CD14-positive monocyte (primary cell): ENCODE measurements around the gene TRIM67. TPM values are rescaled to one million over a fixed set of nuclear protein-coding genes. Genes with fewer than 3 reads are reported as not detected.

Experiments used
- DNase-seq, 3 donors: peaks; one replicate each; pipeline ENCODE4 v3.0.0-alpha.2; 2011 to 2022
- H2AFZ ChIP-seq: 2 replicates; pipeline ENCODE4 v1.6.0; 2012; ENCODE audit warnings: mild to moderate bottlenecking, low read depth, low read length, inconsistent platforms; ENCODE audit not compliant: insufficient read depth, poor library complexity, severe bottlenecking
- H3K27ac ChIP-seq, 2 donors: 1 replicate in 1 of 2; 2 replicates in 1 of 2; pipeline ENCODE4 v1.5.1; 2012 to 2013; ENCODE audit warnings: low read length in 2 of 2, control low read depth in 1 of 2, inconsistent platforms in 1 of 2, low read depth in 1 of 2, mild to moderate bottlenecking in 1 of 2
- H3K27me3 ChIP-seq, 2 donors: one replicate each; pipeline versions ENCODE4 v1.6.0 to v1.6.1; 2011 to 2013; ENCODE audit warnings: low read length in 2 of 2; ENCODE audit not compliant: control insufficient read depth in 2 of 2, insufficient read depth in 2 of 2
- H3K36me3 ChIP-seq, 2 donors: replicated peaks in 1 of 2; 1 replicate in 1 of 2; 2 replicates in 1 of 2; pipeline versions ENCODE4 v1.5.1 to v1.6.1; 2012 to 2013; ENCODE audit warnings: low read length in 2 of 2, control low read depth in 1 of 2, inconsistent platforms in 1 of 2, mild to moderate bottlenecking in 1 of 2; ENCODE audit not compliant: insufficient read depth in 2 of 2, control insufficient read depth in 1 of 2
- H3K4me1 ChIP-seq, 2 donors: 1 replicate in 1 of 2; 2 replicates in 1 of 2; pipeline versions ENCODE4 v1.5.1 to v1.6.1; 2012 to 2013; ENCODE audit warnings: low read length in 2 of 2, control low read depth in 1 of 2, inconsistent platforms in 1 of 2, mild to moderate bottlenecking in 1 of 2, moderate library complexity in 1 of 2; ENCODE audit not compliant: insufficient read depth in 2 of 2, control insufficient read depth in 1 of 2
- H3K4me2 ChIP-seq: replicated peaks from 2 replicates; pipeline ENCODE3; 2012; ENCODE audit warnings: low read length, moderate library complexity, mild to moderate bottlenecking; ENCODE audit not compliant: poor library complexity, severe bottlenecking; ENCODE audit errors: extremely low read depth
- H3K4me3 ChIP-seq, 3 experiments: fragments of 200-600 bp in 1 of 3; sonication (generic) in 1 of 3; replicated peaks in 1 of 3; 1 replicate in 2 of 3; 2 replicates in 1 of 3; pipeline ENCODE4 v1.5.1; 2011 to 2013; ENCODE audit warnings: low read length in 3 of 3, mild to moderate bottlenecking in 3 of 3, control low read depth in 2 of 3, low read depth in 2 of 3, inconsistent platforms in 1 of 3, moderate library complexity in 1 of 3
- H3K79me2 ChIP-seq: 2 replicates; pipeline ENCODE4 v1.6.0; 2012; ENCODE audit warnings: mild to moderate bottlenecking, control low read depth, inconsistent platforms, low read length, moderate library complexity; ENCODE audit not compliant: insufficient read depth
- H3K9ac ChIP-seq: 2 replicates; pipeline ENCODE4 v1.6.0; 2017; ENCODE audit warnings: low read length, mild to moderate bottlenecking; ENCODE audit not compliant: insufficient read depth, poor library complexity, severe bottlenecking
- H3K9me3 ChIP-seq, 2 donors: replicated peaks in 1 of 2; 1 replicate in 1 of 2; 2 replicates in 1 of 2; pipeline versions ENCODE4 v1.5.1 to v1.6.1; 2012 to 2013; ENCODE audit warnings: low read length in 2 of 2, control low read depth in 1 of 2; ENCODE audit not compliant: control insufficient read depth in 1 of 2, insufficient read depth in 1 of 2
- H4K20me1 ChIP-seq: 2 replicates; pipeline ENCODE4 v1.6.0; 2012; ENCODE audit warnings: mild to moderate bottlenecking, low read length, control low read depth, moderate library complexity; ENCODE audit not compliant: insufficient read depth
- H3K27ac Mint-ChIP-seq, 7 donors: one replicate each; pipeline ENCODE4 v1.8.0; 2020; ENCODE audit warnings: mild to moderate bottlenecking in 7 of 7, mixed read lengths in 7 of 7, moderate library complexity in 6 of 7, inconsistent platforms in 2 of 7
- H3K27me3 Mint-ChIP-seq, 3 donors: one replicate each; pipeline ENCODE4 v1.8.0; 2021 to 2022; ENCODE audit warnings: low read depth in 3 of 3, mild to moderate bottlenecking in 3 of 3, mixed read lengths in 3 of 3, moderate library complexity in 3 of 3, inconsistent platforms in 1 of 3
- H3K36me3 Mint-ChIP-seq, 2 donors: one replicate each; pipeline ENCODE4 v1.8.0; 2020; ENCODE audit warnings: mixed read lengths in 2 of 2, inconsistent platforms in 1 of 2, mild to moderate bottlenecking in 1 of 2
- H3K4me1 Mint-ChIP-seq: one replicate; pipeline ENCODE4 v1.8.0; 2020; ENCODE audit warnings: mild to moderate bottlenecking, mixed read lengths
- H3K4me3 Mint-ChIP-seq, 2 donors: one replicate each; pipeline ENCODE4 v1.8.0; 2020; ENCODE audit warnings: mild to moderate bottlenecking in 2 of 2, mixed read lengths in 2 of 2, moderate library complexity in 1 of 2
- H3K9me3 Mint-ChIP-seq, 7 donors: one replicate each; pipeline ENCODE4 v1.8.0; 2020 to 2022; ENCODE audit warnings: mixed read lengths in 7 of 7, mild to moderate bottlenecking in 6 of 7, moderate library complexity in 6 of 7, inconsistent platforms in 2 of 7
- WGBS: methylation state at CpG from one replicate; pipeline ENCODE4 v1.1.5; 2013; ENCODE audit warnings: missing lambda C conversion rate; ENCODE audit not compliant: insufficient coverage; 5-methylcytosine and 5-hydroxymethylcytosine counted together
- intact Hi-C, 2 donors: fragments of 100-400 bp; cut with micrococcal nuclease; formaldehyde crosslinking; loops; one replicate each; pipeline versions ENCODE4 v1.15.0 to v1.15.1; 2023
- polyA plus RNA-seq, 3 donors: library from polyadenylated mRNA; depleted of rRNA in 1 of 3; unstranded in 2 of 3; stranded (reverse) in 1 of 3; fragments of 300-500 nt in 2 of 3; fragments of >200 nt in 1 of 3; fragmentation: Illumina TruSeq in 2 of 3; gene quantifications; 1 replicate in 2 of 3; 2 replicates in 1 of 3; pipeline ENCODE4 v1.2.3, GENCODE V29; 2012 to 2021
- TF ChIP-seq, protein P1 (sequence below): fragments of 200-600 bp; IDR thresholded peaks from one replicate; pipeline ENCODE4 v1.8.0; 2022; ENCODE audit warnings: antibody characterized with exemption, mild to moderate bottlenecking

Gene TRIM67
- polyA plus RNA-seq, 3 donors: not detected

DNA sequence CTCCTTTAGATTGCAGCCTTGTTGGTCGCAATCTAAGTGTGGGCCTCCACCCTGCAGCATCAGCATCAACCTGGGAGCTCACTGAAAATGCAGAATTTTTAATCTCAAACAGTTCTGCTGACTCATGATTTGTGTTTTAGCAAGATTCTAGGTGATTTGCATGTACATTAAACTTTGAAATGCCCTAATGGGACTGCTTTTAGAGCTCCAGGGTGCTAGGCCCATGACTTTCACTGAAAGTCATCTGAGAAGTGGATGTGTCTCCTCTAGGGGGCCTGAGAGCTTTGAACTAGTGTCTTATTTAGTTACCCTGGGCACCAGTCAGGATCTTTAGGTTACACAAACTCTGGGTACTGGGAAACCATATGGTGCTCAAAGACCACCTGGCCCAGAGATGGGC lies 9.0 kb downstream of the TRIM67 start:
- TF ChIP-seq, protein P1, sequence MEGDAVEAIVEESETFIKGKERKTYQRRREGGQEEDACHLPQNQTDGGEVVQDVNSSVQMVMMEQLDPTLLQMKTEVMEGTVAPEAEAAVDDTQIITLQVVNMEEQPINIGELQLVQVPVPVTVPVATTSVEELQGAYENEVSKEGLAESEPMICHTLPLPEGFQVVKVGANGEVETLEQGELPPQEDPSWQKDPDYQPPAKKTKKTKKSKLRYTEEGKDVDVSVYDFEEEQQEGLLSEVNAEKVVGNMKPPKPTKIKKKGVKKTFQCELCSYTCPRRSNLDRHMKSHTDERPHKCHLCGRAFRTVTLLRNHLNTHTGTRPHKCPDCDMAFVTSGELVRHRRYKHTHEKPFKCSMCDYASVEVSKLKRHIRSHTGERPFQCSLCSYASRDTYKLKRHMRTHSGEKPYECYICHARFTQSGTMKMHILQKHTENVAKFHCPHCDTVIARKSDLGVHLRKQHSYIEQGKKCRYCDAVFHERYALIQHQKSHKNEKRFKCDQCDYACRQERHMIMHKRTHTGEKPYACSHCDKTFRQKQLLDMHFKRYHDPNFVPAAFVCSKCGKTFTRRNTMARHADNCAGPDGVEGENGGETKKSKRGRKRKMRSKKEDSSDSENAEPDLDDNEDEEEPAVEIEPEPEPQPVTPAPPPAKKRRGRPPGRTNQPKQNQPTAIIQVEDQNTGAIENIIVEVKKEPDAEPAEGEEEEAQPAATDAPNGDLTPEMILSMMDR: no peak

DNA sequence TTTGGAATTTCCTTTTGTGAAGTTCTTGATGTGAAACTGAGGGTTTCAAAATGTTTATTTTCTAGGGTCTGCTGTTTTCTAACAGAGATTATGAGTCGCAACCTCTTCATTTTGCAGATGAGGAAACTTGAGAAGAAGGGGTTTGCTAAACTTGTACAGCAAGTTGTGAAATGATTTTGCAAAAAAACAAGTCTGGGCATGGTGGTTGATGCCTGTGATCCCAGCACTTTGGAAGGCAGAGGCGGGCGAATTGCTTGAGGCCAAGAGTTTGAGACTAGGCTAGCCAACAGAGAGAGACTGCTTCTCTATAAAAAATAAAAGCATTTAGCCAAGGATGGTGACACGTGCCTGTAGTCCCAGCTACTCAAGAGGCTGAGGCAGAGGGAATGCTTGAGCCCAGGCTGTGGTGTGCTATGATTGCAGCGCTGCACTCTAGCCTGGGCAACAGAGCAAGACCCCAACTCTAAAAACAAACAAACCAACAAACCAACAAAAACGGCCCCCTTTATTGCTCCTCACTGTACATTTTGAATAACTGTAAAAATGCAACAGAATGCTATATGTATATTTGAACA lies 9.9 kb downstream of the TRIM67 start:
- H3K9me3 Mint-ChIP-seq: peaks cover 0 to 2% (median 0%) of the 10 kb centered on the region in 7 donors
- H3K4me1 Mint-ChIP-seq: no peaks in the 10 kb centered on the region
- peaks cover 35 to 55% (median 44%) of the 10 kb centered on the region in 3 donors for H3K27me3 Mint-ChIP-seq
- no peak overlapping the region for H3K4me2 ChIP-seq
- no peak for DNase-seq
- no peak overlapping the region for H3K27ac ChIP-seq
- H3K36me3 Mint-ChIP-seq: no peaks in the 10 kb centered on the region
- H4K20me1 ChIP-seq: no peaks in the 10 kb centered on the region
- H3K79me2 ChIP-seq: no peaks in the 10 kb centered on the region
- no peaks in the 10 kb centered on the region for H3K9me3 ChIP-seq
- H3K4me3 Mint-ChIP-seq: no peak overlapping the region
- TF ChIP-seq, protein P1: no peak
- H2AFZ ChIP-seq: no peak overlapping the region
- H3K4me1 ChIP-seq: no peaks in the 10 kb centered on the region
- no peak overlapping the region for H3K4me3 ChIP-seq
- no peak overlapping the region for H3K27ac Mint-ChIP-seq
- no peaks in the 10 kb centered on the region for H3K36me3 ChIP-seq
- peaks cover 26 to 28% of the 10 kb centered on the region in 2 donors for H3K27me3 ChIP-seq
- no peak overlapping the region for H3K9ac ChIP-seq
- intact Hi-C loops: no loop called here
- WGBS: 83% methylated on average over 3 of the region's 6 CpGs

More for the DNA sequence above, 9.0 kb downstream of the TRIM67 start:
- H4K20me1 ChIP-seq: no peaks in the 10 kb centered on the region
- intact Hi-C loops: no loop called here
- H3K27me3 ChIP-seq: peaks cover 27 to 32% of the 10 kb centered on the region in 2 donors
- H3K79me2 ChIP-seq: no peaks in the 10 kb centered on the region
- Mint-ChIP-seq H3K27me3 (peaks cover 37 to 56% (median 48%) of the 10 kb centered on the region in 3 donors), H3K9me3 (peaks cover 0 to 2% (median 0%) of the 10 kb centered on the region in 7 donors), H3K4me1 (no peaks in the 10 kb centered on the region), H3K4me3 (no peak overlapping the region), H3K27ac (no peak overlapping the region), H3K36me3 (no peaks in the 10 kb centered on the region)
- no peak overlapping the region for H3K4me2 ChIP-seq
- WGBS: 80% methylated on average over 1 of the region's 1 CpG
- H3K36me3 ChIP-seq: no peaks in the 10 kb centered on the region
- no peaks in the 10 kb centered on the region for H3K9me3 ChIP-seq
- H3K4me3 ChIP-seq: no peak overlapping the region
- H2AFZ ChIP-seq: no peak overlapping the region
- H3K27ac ChIP-seq: no peak overlapping the region
- DNase-seq: no peak
- H3K4me1 ChIP-seq: no peaks in the 10 kb centered on the region
- no peak overlapping the region for H3K9ac ChIP-seq
